Panc1 (cell line): ENCODE data around the gene PTPRH. TPM values are rescaled to one million over a fixed set of nuclear protein-coding genes. Genes with fewer than 3 reads are reported as not detected.

Source experiments
- ATAC-seq: fragments of 200-7000 bp; cut with Tn5 transposase; 2 replicates; pipeline ENCODE4 v1.9.1; 2020; ENCODE audit warnings: mild to moderate bottlenecking, moderate library complexity
- BruUV-seq: library from RNA; stranded (reverse); fragments of 400-500 nt; replicated peaks from 2 replicates; lab custom pipeline; 2021; lab: Mats Ljungman, UMichigan
- CTCF ChIA-PET: fragments of 300-600 bp; sonication (Branson Sonifier 250); formaldehyde crosslinking; loops from one replicate; lab custom pipeline; 2022; ENCODE audit warnings: antibody characterized with exemption; lab: Charles Lee
- POLR2A ChIA-PET: fragments of 300-600 bp; sonication (Branson Sonifier 250); formaldehyde crosslinking; loops from one replicate; lab custom pipeline; 2022; ENCODE audit warnings: antibody characterized with exemption; lab: Charles Lee
- DNase-seq: peaks from one replicate; pipeline ENCODE4 v3.0.0-alpha.2; 2010; ENCODE audit warnings: low read depth, low spot score
- H3K27ac ChIP-seq: 2 replicates; pipeline ENCODE4 v1.5.1; 2011; ENCODE audit warnings: mild to moderate bottlenecking, low read length, inconsistent platforms
- H3K27me3 ChIP-seq: fragments of 200-500 bp; sonication (Bioruptor generic); 2 replicates; pipeline ENCODE4 v1.6.0; 2014; ENCODE audit warnings: low read length, inconsistent platforms; ENCODE audit not compliant: control insufficient read depth, insufficient read depth
- H3K36me3 ChIP-seq: fragments of 200-500 bp; sonication (Bioruptor generic); 2 replicates; pipeline ENCODE4 v1.5.1; 2014; ENCODE audit warnings: inconsistent platforms, mild to moderate bottlenecking, low read length, moderate library complexity; ENCODE audit not compliant: control insufficient read depth, insufficient read depth
- H3K4me1 ChIP-seq: 2 replicates; pipeline ENCODE4 v1.5.1; 2011; ENCODE audit warnings: inconsistent platforms, mild to moderate bottlenecking, low read length, moderate library complexity; ENCODE audit not compliant: control insufficient read depth, insufficient read depth
- H3K4me3 ChIP-seq, 2 experiments: 2 replicates each; pipeline ENCODE4 v1.5.1; 2011 to 2012; ENCODE audit warnings: low read depth in 2 of 2, low read length in 2 of 2, mild to moderate bottlenecking in 2 of 2, inconsistent platforms in 1 of 2, moderate library complexity in 1 of 2
- H3K9me3 ChIP-seq: fragments of 200-500 bp; sonication (Bioruptor generic); 2 replicates; pipeline ENCODE4 v1.5.1; 2014; ENCODE audit warnings: low read depth, mild to moderate bottlenecking, inconsistent platforms, low read length, moderate library complexity; ENCODE audit not compliant: control insufficient read depth, insufficient read depth
- CTCF ChIP-seq: fragments of 450-650 bp; IDR thresholded peaks from 2 replicates; pipeline ENCODE4 v1.5.1; 2017; ENCODE audit warnings: mild to moderate bottlenecking
- POLR2AphosphoS5 ChIP-seq: IDR thresholded peaks from 2 replicates; pipeline ENCODE4 v1.6.1; 2012; ENCODE audit warnings: mild to moderate bottlenecking, low read depth, low read length, moderate library complexity
- REST ChIP-seq, 2 experiments: IDR thresholded peaks; 2 replicates each; pipeline ENCODE4 v1.6.1; 2011 to 2012; ENCODE audit warnings: low read depth in 2 of 2, control low read depth in 1 of 2, low read length in 1 of 2, mild to moderate bottlenecking in 1 of 2, moderate library complexity in 1 of 2; ENCODE audit not compliant: insufficient read depth in 1 of 2
- SIN3A ChIP-seq: IDR thresholded peaks from 2 replicates; pipeline ENCODE4 v1.6.1; 2012; ENCODE audit warnings: low read depth, mild to moderate bottlenecking, low read length, moderate library complexity, borderline replicate concordance; ENCODE audit not compliant: insufficient read depth
- TCF7L2 ChIP-seq: IDR thresholded peaks from 2 replicates; pipeline ENCODE4 v1.6.1; 2011; ENCODE audit warnings: mild to moderate bottlenecking, low read depth, low read length, inconsistent platforms
- in situ Hi-C: cut with HindIII; loops from 2 replicates; pipeline ENCODE4 v1.10.0; 2016; ENCODE audit warnings: low sequenced_read_pairs, low pct_unique_long_range_greater_than_20kb
- intact Hi-C: fragments of 100-400 bp; cut with micrococcal nuclease; formaldehyde crosslinking; loops from one replicate; pipeline ENCODE4 v1.10.0; 2022; ENCODE audit not compliant: unreplicated experiment
- total RNA-seq: library from RNA; stranded (reverse); gene quantifications from one replicate; pipeline ENCODE4 v1.2.1, GENCODE V29; 2021; ENCODE audit not compliant: unreplicated experiment

The PTPRH gene
- total RNA-seq, 1 experiment from 2014 or later = 42.8 TPM

- Histone ChIP-seq H3K4me1 (peaks cover 14% of the 10 kb centered on the region; the same call in 1 of the 2 replicates), H3K27me3 (no peaks in the 10 kb centered on the region), H3K27ac (no peak overlapping the region; the same call in 1 of the 2 replicates), H3K9me3 (no peaks in the 10 kb centered on the region), H3K36me3 (no peaks in the 10 kb centered on the region), H3K4me3 (no peak overlapping the region)
- BruUV-seq = no TSS peak
- ChIA-PET POLR2A (no interaction called here), CTCF (no interaction called here)
- intact Hi-C loops (no loop called here), in situ Hi-C loops (no loop called here)
- no peak for TF ChIP-seq SIN3A
- TF ChIP-seq REST (IDR thresholded peaks at IDR 0.05; ENCODE audit: insufficient read depth in 1 of 2, low read depth in 2 of 2, low read length in 1 of 2) = no peak
- no peak for TF ChIP-seq CTCF
- no peak for TF ChIP-seq TCF7L2
- TF ChIP-seq POLR2AphosphoS5 = no peak; the same call in 1 of the 2 replicates
- DNase-seq = no peak
- peak; percentile 18 for ATAC-seq
Measured at GRCh38 chr19:55224038-55224665, 14.9 kb upstream of the PTPRH start.

- no peak overlapping the region for H3K4me3 ChIP-seq
- ATAC-seq (peak; percentile 22), DNase-seq (no peak)
- ChIA-PET CTCF (no interaction called here), POLR2A (no interaction called here)
- no peak; the same call in none of the 2 replicates for TF ChIP-seq POLR2AphosphoS5
- no peak for TF ChIP-seq TCF7L2
- peak; percentile 33; the same call in 1 of the 2 replicates for TF ChIP-seq SIN3A
- no TSS peak for BruUV-seq
- intact Hi-C loops (no loop called here), in situ Hi-C loops (no loop called here)
- H3K36me3 ChIP-seq = no peaks in the 10 kb centered on the region
- H3K4me1 ChIP-seq = peaks cover 11% of the 10 kb centered on the region; the same call in 1 of the 2 replicates
- H3K27me3 ChIP-seq = no peaks in the 10 kb centered on the region
- H3K9me3 ChIP-seq = no peaks in the 10 kb centered on the region
- H3K27ac ChIP-seq = peak overlapping the region; percentile 36; the same call in 1 of the 2 replicates
Measured at GRCh38 chr19:55223291-55224037, 14.2 kb upstream of the PTPRH start.
